HepG2 (cell line): Measurements from ENCODE around the gene N4BP2. TPM values are rescaled to one million over a fixed set of nuclear protein-coding genes. Genes with fewer than 3 reads are reported as not detected.

ENCODE experiments used
- CTCF ChIP-seq: sonication (generic); formaldehyde crosslinking; IDR thresholded peaks from 2 replicates; pipeline ENCODE4 v1.5.0; 2020; ENCODE audit warnings: mild to moderate bottlenecking, missing genetic modification reagents, moderate library complexity
- FLYWCH1 ChIP-seq: sonication (generic); formaldehyde crosslinking; IDR thresholded peaks from 2 replicates; pipeline ENCODE4 v1.8.1; 2023; ENCODE audit warnings: mild to moderate bottlenecking, missing genetic modification reagents
- FOXP4 ChIP-seq: sonication (generic); formaldehyde crosslinking; IDR thresholded peaks from 2 replicates; pipeline ENCODE4 v1.4.0; 2020; ENCODE audit warnings: missing genetic modification reagents
- HNF4A ChIP-seq: sonication (generic); formaldehyde crosslinking; IDR thresholded peaks from 2 replicates; pipeline ENCODE4 v1.4.0; 2020; ENCODE audit warnings: missing genetic modification reagents
- IRF2 ChIP-seq: IDR thresholded peaks from 2 replicates; pipeline ENCODE4 v1.6.1; 2018; ENCODE audit warnings: missing genetic modification reagents, missing compliant biosample characterization
- MLXIP ChIP-seq: sonication (generic); formaldehyde crosslinking; IDR thresholded peaks from 2 replicates; pipeline ENCODE4 v1.9.0; 2021; ENCODE audit warnings: missing genetic modification reagents, borderline replicate concordance
- NR2F1 ChIP-seq, 2 experiments: fragments of 450-650 bp in 1 of 2; formaldehyde crosslinking in 1 of 2; IDR thresholded peaks; 2 replicates each; pipeline versions ENCODE4 v1.5.0 to v1.6.1; 2016 to 2020; ENCODE audit warnings: mild to moderate bottlenecking in 1 of 2, missing compliant biosample characterization in 1 of 2, missing genetic modification reagents in 1 of 2, moderate library complexity in 1 of 2
- RERE ChIP-seq: IDR thresholded peaks from 2 replicates; pipeline ENCODE4 v1.6.1; 2016; ENCODE audit warnings: low read depth, missing genetic modification reagents, missing compliant biosample characterization
- TEAD3 ChIP-seq: optimal IDR thresholded peaks from 2 replicates; pipeline ENCODE3; 2016; ENCODE audit warnings: borderline replicate concordance
- TOE1 ChIP-seq: sonication (generic); formaldehyde crosslinking; IDR thresholded peaks from 2 replicates; pipeline ENCODE4 v1.4.0; 2020; ENCODE audit warnings: mild to moderate bottlenecking, missing genetic modification reagents
- XRCC5 ChIP-seq: fragments of 200-400 bp; formaldehyde crosslinking; optimal IDR thresholded peaks from 2 replicates; pipeline ENCODE3; 2017; ENCODE audit warnings: mild to moderate bottlenecking, low read length
- ZBTB38 ChIP-seq: sonication (generic); formaldehyde crosslinking; IDR thresholded peaks from 2 replicates; pipeline ENCODE4 v1.5.1; 2020; ENCODE audit warnings: mild to moderate bottlenecking, missing genetic modification reagents
- ZMAT3 ChIP-seq: sonication (generic); formaldehyde crosslinking; conservative IDR thresholded peaks from 2 replicates; pipeline ENCODE4 v1.7.0; 2021; ENCODE audit warnings: missing genetic modification reagents
- ZNF276 ChIP-seq: sonication (generic); formaldehyde crosslinking; IDR thresholded peaks from 2 replicates; pipeline ENCODE4 v1.4.0; 2020; ENCODE audit warnings: mild to moderate bottlenecking, low read depth, missing genetic modification reagents
- polyA plus RNA-seq, 8 experiments: library from polyadenylated mRNA; depleted of rRNA in 3 of 8; stranded (reverse) in 7 of 8; unstranded in 1 of 8; fragments of >200 nt; fragmentation: Illumina TruSeq in 4 of 8; extraction: Trizol in 4 of 8; gene quantifications; 2 replicates each; pipeline versions ENCODE4 v1.2.1 to v1.2.3, GENCODE V29; 2011 to 2016; ENCODE audit warnings: low read depth in 4 of 8, missing spikeins in 1 of 8, mixed read lengths in 1 of 8; ENCODE audit not compliant: insufficient read depth in 1 of 8
- total RNA-seq, 5 experiments: library from RNA; depleted of rRNA; stranded (reverse); fragments of >200 nt; fragmentation: Illumina TruSeq; extraction: Trizol; gene quantifications; 2 replicates each; pipeline ENCODE4 v1.2.3, GENCODE V29; 2016; ENCODE audit warnings: low read depth in 1 of 5

N4BP2 gene
- total and polyA plus RNA-seq, 2 of the 13 experiments (the other 11 are each of a cell fraction or from before 2014, with no cell fraction given) = 5.6 to 12.9 TPM

- TF ChIP-seq MLXIP = 0 out of 2 replicates have a peak, but pooled peaks have one; percentile 40
- TF ChIP-seq FLYWCH1 = no peak
- 0 out of 2 replicates have a peak, but pooled peaks have one; percentile 48 for TF ChIP-seq RERE (CRISPR knock-in tag)
- no peak for TF ChIP-seq ZMAT3 (CRISPR knock-in tag)
- TF ChIP-seq TEAD3 (CRISPR knock-in tag) = peak; percentile 99
- no peak for TF ChIP-seq ZBTB38
- TF ChIP-seq ZNF276 (CRISPR knock-in tag) = no peak
- peak; percentile 70 for TF ChIP-seq HNF4A (CRISPR knock-in tag)
- peak; percentile 21 for TF ChIP-seq XRCC5
- 0 out of 4 replicates have a peak, but pooled peaks of 1 of the 2 experiments have one; percentile 21 for TF ChIP-seq NR2F1 (CRISPR knock-in tag; IDR thresholded peaks at IDR 0.05)
- TF ChIP-seq TOE1 (CRISPR knock-in tag) = no peak
- peak; percentile 57 for TF ChIP-seq FOXP4 (CRISPR knock-in tag)
- TF ChIP-seq IRF2 (CRISPR knock-in tag) = 0 out of 2 replicates have a peak, but pooled peaks have one; percentile 34
- peak; percentile 25 for TF ChIP-seq CTCF (CRISPR knock-in tag)
These were observed 10.2 kb upstream of the N4BP2 start (continued) for GRCh38 chr4:40046311-40046980.
